Right atrium auricular region (tissue), 2 donors: ENCODE data around the gene RHBDL2. TPM values are rescaled to one million over a fixed set of nuclear protein-coding genes. Genes with fewer than 3 reads are reported as not detected.
"Not testable (repeated sequence)": the region's sequence is repeated elsewhere in the genome, so short reads cannot be mapped to it uniquely, and the experiment has no call there.

Experiments used
- DNase-seq: peaks from one replicate; pipeline ENCODE4 v3.0.0-alpha.2; 2019; ENCODE audit warnings: low spot score
- H3K27ac ChIP-seq, 2 donors: fragments of 200-600 bp; sonication (generic); 1 replicate in 1 of 2; 2 replicates in 1 of 2; pipeline ENCODE4 v1.5.1; 2016 to 2019
- H3K27me3 ChIP-seq, 2 donors: fragments of 200-600 bp; sonication (generic); one replicate each; pipeline versions ENCODE4 v1.5.1 to v1.6.0; 2017 to 2019
- H3K36me3 ChIP-seq: fragments of 200-600 bp; sonication (generic); one replicate; pipeline ENCODE4 v1.5.1; 2016
- H3K4me1 ChIP-seq, 2 donors: fragments of 200-600 bp; sonication (generic); one replicate each; pipeline versions ENCODE4 v1.5.1 to v1.6.0; 2017 to 2019
- H3K4me3 ChIP-seq, 2 donors: fragments of 200-600 bp; sonication (generic); 1 replicate in 1 of 2; 2 replicates in 1 of 2; pipeline ENCODE4 v1.5.1; 2017 to 2019; ENCODE audit warnings: mild to moderate bottlenecking in 1 of 2, moderate library complexity in 1 of 2
- H3K9me3 ChIP-seq, 2 donors: fragments of 200-600 bp; sonication (generic); one replicate each; pipeline ENCODE4 v1.5.1; 2019
- total RNA-seq, 2 donors: library from RNA; depleted of rRNA; stranded (reverse); fragments of >200 nt; gene quantifications; one replicate each; pipeline ENCODE4 v1.1.0, GENCODE V29; 2016
- TF ChIP-seq, protein P1 (sequence below), 2 donors: fragments of 200-600 bp; sonication (generic); IDR thresholded peaks; one replicate each; pipeline ENCODE4 v1.5.1; 2019; ENCODE audit warnings: antibody characterized with exemption in 2 of 2

The RHBDL2 gene
- total RNA-seq, 2 donors from 2014 or later = 0.31 TPM; not detected in 1

DNA sequence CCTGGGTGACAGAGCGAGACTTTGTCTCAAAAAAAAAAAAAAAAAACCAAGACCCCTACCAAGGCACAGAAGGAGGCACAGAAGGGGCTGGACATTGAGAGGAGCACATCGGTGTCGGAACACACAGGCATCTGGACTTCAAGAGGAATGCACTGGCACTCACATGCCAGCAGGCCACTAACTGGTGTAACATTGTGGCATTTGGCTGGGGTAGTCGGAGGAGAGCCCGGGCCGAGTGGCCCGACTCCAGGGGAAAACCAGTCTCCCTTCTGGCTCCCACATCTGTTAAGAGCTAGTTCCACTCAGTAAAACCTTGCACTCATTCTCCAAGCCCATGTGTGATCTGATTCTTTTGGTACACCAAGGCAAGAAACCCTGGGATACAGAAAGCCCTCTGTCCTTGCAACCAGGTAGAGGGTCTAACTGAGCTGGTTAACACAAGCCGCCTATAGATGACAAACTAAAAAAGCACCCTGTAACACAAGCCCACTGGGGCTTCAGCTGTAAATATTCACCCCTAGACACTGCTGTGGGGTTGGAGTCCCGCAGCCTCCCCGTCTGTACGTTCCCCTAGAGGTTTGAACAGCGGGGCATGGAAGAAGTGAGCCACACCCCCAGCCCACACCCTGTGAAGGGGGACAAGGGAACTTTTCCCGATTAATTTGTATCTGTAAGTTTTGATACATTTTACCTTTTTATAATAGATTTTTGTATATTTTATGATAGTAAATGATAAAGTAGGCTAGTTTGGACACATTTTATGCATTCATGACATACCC lies 32.2 kb upstream of the RHBDL2 start:
- Histone ChIP-seq H3K4me1 (no peaks in the 10 kb centered on the region), H3K27ac (no peak overlapping the region), H3K4me3 (no peak overlapping the region), H3K9me3 (no peaks in the 10 kb centered on the region), H3K27me3 (no peaks in the 10 kb centered on the region), H3K36me3 (no peaks in the 10 kb centered on the region)
- DNase-seq = no peak
- TF ChIP-seq, protein P1, sequence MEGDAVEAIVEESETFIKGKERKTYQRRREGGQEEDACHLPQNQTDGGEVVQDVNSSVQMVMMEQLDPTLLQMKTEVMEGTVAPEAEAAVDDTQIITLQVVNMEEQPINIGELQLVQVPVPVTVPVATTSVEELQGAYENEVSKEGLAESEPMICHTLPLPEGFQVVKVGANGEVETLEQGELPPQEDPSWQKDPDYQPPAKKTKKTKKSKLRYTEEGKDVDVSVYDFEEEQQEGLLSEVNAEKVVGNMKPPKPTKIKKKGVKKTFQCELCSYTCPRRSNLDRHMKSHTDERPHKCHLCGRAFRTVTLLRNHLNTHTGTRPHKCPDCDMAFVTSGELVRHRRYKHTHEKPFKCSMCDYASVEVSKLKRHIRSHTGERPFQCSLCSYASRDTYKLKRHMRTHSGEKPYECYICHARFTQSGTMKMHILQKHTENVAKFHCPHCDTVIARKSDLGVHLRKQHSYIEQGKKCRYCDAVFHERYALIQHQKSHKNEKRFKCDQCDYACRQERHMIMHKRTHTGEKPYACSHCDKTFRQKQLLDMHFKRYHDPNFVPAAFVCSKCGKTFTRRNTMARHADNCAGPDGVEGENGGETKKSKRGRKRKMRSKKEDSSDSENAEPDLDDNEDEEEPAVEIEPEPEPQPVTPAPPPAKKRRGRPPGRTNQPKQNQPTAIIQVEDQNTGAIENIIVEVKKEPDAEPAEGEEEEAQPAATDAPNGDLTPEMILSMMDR (IDR thresholded peaks at IDR 0.05) = no peak

DNA sequence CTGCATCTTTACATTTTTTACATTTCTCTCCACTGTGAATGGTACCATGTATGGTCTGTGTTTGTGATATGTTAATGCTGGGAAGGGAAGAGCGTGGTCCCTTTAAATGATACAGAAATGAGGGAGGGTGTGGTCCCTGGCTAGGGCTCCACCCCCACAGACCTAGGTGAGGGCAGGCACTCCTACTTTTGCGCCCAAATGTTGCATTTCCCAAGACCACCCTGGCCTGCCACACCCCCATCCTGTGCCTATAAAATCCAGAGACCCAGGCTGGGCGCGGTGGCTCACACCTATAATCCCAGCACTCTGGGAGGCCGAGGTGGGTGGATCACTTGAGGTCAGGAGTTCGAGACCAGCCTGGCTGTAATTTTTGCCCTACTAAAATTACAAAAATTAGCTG lies 31.5 kb upstream of the RHBDL2 start:
- H3K4me3 ChIP-seq, H3K4me1 ChIP-seq, H3K27me3 ChIP-seq, H3K27ac ChIP-seq, H3K36me3 ChIP-seq, H3K9me3 ChIP-seq, DNase-seq: not testable (repeated sequence)

DNA sequence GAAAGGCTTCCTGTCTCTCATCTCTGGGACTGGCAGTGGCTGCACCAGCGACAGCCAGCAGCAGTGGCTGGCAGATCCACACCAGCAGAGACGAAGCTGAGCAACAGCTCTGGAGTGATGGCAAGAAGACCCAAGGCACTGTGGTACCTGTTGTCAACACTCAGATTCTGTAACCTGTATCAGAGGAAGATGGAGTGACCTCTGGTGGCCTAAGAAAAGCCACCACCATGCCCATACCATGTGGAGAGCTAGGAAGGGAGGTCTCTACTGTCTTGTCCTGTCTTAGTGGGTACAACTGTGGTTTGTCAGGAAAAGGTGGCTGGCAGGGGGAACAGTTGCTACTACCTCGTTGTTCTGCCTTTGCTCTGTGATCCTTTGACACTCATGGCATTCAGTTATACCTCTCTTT lies 22.5 kb upstream of the RHBDL2 start:
- Histone ChIP-seq H3K9me3 (no peaks in the 10 kb centered on the region), H3K4me1 (no peaks in the 10 kb centered on the region), H3K36me3 (no peaks in the 10 kb centered on the region), H3K4me3 (no peak overlapping the region), H3K27me3 (no peaks in the 10 kb centered on the region), H3K27ac (no peak overlapping the region)
- TF ChIP-seq, protein P1 (IDR thresholded peaks at IDR 0.05) = peak in 1 of 2 donors; percentile 14
- DNase-seq = no peak

DNA sequence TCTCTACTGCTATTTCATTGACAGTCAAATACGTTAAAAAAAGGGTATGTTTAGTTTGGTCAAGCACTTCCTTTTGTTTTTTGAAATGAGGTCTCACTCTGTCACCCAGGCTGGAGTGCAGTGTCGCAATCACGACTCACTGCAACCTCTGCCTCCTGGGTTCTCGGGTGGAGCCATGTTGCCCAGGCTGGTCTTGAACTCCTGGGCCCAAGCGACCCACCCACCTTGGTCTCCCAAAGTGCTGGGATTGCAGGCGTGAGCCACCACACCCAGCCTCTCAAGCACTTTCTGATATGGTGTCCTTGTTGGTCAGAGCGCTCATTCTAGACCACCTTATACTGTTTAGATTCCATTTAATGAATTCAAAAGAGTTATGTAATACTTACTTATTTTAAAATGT lies 20.9 kb upstream of the RHBDL2 start:
- no peaks in the 10 kb centered on the region for H3K36me3 ChIP-seq
- TF ChIP-seq, protein P1 (IDR thresholded peaks at IDR 0.05) = no peak
- no peaks in the 10 kb centered on the region for H3K4me1 ChIP-seq
- no peaks in the 10 kb centered on the region for H3K9me3 ChIP-seq
- H3K4me3 ChIP-seq = no peak overlapping the region
- H3K27ac ChIP-seq = no peak overlapping the region
- no peaks in the 10 kb centered on the region for H3K27me3 ChIP-seq
- DNase-seq = no peak

DNA sequence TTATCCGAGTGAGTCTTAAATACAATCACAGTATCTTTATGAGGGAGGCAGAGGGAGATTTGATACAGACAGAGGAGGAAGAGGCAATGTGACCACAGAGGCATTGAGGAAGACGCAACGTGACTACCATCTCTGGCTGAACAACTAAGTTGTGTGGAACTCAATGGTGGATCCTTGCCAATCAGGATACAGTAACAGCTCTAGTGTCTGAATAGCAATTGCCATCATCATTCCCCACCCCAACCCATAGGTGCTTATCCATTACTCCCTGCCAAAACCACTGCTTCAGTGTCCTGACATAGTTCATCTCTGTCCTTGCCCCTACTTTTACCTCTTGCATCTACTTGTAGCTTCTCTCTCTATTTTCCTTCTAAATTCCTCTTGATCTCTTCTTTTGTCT lies 20.5 kb upstream of the RHBDL2 start:
- no peak overlapping the region for H3K4me3 ChIP-seq
- no peaks in the 10 kb centered on the region for H3K36me3 ChIP-seq
- no peak for DNase-seq
- H3K27ac ChIP-seq = no peak overlapping the region
- no peaks in the 10 kb centered on the region for H3K27me3 ChIP-seq
- TF ChIP-seq, protein P1 (IDR thresholded peaks at IDR 0.05) = no peak
- no peaks in the 10 kb centered on the region for H3K9me3 ChIP-seq
- H3K4me1 ChIP-seq = no peaks in the 10 kb centered on the region

DNA sequence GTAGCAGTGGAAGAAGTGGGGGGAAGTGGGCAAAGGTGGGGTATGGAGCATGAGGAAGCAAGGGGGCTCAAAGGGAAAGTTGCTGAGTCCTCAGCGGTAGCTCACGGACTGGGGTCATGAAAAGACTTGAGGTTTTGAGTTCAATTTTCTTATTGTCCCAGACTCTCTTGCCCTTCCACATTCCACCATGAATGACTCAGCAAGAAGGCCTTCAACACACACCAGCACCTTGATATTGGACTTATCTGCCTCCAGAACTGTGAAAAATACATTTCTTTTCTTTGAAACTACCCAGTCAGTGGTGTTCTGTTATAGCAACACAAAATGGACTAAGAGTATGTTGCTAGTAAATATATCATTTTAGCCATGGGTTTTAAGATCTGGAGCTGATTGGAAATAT lies 17.3 kb upstream of the RHBDL2 start:
- Histone ChIP-seq H3K36me3 (no peaks in the 10 kb centered on the region), H3K9me3 (no peaks in the 10 kb centered on the region), H3K4me1 (no peaks in the 10 kb centered on the region), H3K4me3 (no peak overlapping the region), H3K27ac (no peak overlapping the region), H3K27me3 (no peaks in the 10 kb centered on the region)
- no peak for DNase-seq
- TF ChIP-seq, protein P1 (IDR thresholded peaks at IDR 0.05) = no peak
